Amniotic epithelial cell (primary cell): Measurements from ENCODE around the gene LARP4B.
A peak's percentile ranks its signal among the peaks of the same experiment; 100 is the strongest.
"Not testable (repeated sequence)": the region's sequence is repeated elsewhere in the genome, so short reads cannot be mapped to it uniquely, and the experiment has no call there.

Source experiments
- DNase-seq: peaks from one replicate; pipeline ENCODE4 v3.0.0-alpha.2; 2010; ENCODE audit warnings: low read depth

LARP4B gene

GRCh38 chr10:958106-958505 lies 26.6 kb upstream of the LARP4B start:
- DNase-seq = no peak

GRCh38 chr10:955820-956217 lies 24.3 kb upstream of the LARP4B start:
- DNase-seq = no peak

- DNase-seq = no peak
Observed at GRCh38 chr10:955127-955819, 23.8 kb upstream of the LARP4B start.

GRCh38 chr10:954396-954795 lies 22.9 kb upstream of the LARP4B start:
- DNase-seq = no peak

- DNase-seq = no peak
Observed at GRCh38 chr10:953836-954235, 22.3 kb upstream of the LARP4B start.

- no peak for DNase-seq
Observed at GRCh38 chr10:949446-949845, 17.9 kb upstream of the LARP4B start.

- DNase-seq = no peak
Observed at GRCh38 chr10:948347-948746, 16.8 kb upstream of the LARP4B start.

GRCh38 chr10:947881-948280 lies 16.4 kb upstream of the LARP4B start:
- DNase-seq = no peak

DNA sequence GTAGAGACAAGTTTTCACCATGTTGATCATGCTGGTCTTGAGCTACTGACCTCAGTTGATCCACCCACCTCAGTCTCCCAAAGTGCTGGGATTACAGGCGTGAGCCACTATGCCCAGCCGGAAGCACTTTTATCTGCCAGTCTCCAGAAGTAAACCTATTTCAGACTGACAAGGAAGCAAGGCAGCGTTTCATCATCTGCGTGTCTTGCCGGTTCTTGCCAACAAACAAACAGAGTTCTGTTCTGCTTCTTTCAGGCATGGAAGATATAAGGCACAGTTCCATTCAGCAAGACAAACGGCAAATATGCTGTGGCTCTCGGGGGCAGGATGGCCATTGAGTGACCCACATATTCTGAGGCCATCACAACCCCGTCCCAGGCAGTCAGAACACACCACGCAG lies 15.5 kb upstream of the LARP4B start:
- no peak for DNase-seq

GRCh38 chr10:945778-946177 lies 14.3 kb upstream of the LARP4B start:
- no peak for DNase-seq

GRCh38 chr10:944034-944831 lies 12.7 kb upstream of the LARP4B start:
- DNase-seq = no peak

DNA sequence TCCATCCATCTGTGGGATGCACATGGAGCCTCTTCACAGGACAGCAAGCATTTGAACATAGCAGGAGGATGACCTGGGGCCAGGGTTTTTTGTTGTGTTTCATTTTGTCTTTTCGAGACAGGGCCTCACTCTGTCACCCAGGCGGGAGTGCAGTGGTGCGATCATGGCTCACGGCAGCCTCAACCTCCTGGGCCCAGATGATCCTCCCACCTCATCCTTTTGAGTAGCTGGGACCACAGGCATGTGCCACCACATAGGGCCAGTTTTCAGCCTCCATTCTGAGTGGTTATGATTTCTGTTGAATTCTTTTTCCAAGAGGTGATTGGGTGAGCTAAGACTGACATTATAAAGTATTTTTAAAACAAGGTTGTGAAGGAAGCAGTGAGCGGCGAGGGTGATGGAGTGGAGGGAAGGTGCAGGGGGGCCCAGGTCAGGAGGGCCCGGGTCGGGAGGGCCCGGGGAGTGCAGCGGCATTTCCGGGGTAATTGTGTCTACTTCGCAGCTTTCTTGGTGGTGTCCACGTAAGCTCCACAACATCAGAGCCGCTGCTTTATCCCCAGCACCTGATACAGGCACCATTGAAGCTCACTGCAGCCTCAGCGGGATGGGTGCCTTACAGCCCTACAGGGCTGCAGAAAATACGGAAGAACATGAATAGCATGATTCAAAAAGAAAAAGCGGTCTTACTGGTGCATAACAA lies 12.0 kb upstream of the LARP4B start:
- DNase-seq = no peak

DNA sequence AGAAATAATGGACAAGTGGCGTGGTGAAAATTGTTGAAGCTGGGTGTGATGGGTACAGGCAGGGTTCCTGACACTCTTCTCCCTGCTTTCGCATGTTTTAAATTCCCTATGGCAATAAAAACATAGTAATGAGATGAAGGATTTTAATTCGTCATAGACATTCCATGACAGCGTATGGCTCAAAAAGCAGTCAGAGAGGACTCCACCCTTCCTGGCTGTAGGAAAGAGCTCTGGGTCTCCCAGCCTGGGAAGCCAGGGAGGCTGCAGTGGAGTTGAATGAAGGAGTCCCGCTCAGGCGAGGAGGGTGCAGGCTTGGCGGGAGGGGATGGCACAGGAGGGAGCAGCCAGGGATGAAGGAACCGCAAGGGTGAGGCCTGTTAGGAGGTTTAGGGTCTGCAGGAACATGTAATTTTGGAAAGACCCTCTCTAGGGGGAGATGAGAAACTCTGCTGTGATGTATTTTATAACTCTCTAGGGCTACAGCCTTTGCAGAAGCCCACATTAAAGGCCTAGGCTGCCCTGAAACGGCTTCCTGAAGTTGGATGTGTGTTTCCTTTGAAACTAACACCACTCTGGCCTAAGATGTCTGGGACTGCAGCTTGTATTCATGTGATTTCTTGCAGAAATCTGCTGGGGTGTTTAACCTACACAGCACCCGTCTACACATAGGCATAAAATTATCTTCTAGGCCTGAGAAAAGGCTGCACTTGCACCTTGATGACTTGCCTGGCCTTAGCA lies 7.6 kb upstream of the LARP4B start:
- DNase-seq = no peak

DNA sequence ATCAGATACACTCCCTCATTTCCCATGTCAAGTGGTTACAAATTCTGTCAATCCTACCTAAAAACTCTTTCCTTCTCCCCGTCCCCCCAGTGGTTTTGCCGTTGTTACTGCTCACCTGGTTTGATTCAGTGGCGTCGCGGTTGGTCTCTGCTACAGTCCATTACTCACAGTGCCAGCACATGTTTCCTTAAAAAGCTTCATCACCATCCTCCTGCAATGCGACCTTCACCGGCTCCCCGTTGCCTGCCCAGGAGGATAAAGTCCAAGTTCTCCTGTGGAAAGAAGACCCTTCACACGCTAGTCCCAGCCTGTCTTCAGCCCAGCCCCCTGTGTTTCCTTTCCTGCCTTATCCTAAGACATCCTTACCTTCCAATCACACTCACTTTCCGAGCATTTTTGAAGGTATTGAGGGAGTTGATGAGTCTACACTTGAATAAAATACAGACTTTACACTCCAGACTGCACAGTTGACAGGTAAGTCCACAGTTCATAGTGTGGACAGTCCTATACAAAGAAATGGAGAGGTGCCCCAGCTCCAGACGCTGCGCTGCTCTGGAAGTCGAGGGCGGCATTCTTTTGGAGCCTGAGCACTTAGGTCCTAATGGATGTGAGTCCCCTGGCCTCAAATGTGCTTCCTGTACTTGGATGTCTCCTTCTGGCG lies 3.4 kb upstream of the LARP4B start:
- DNase-seq = no peak

GRCh38 chr10:934165-934564 lies 2.7 kb upstream of the LARP4B start:
- not testable (repeated sequence) for DNase-seq

- DNase-seq = no peak
Observed at GRCh38 chr10:932589-932988, 1.1 kb upstream of the LARP4B start.

DNA sequence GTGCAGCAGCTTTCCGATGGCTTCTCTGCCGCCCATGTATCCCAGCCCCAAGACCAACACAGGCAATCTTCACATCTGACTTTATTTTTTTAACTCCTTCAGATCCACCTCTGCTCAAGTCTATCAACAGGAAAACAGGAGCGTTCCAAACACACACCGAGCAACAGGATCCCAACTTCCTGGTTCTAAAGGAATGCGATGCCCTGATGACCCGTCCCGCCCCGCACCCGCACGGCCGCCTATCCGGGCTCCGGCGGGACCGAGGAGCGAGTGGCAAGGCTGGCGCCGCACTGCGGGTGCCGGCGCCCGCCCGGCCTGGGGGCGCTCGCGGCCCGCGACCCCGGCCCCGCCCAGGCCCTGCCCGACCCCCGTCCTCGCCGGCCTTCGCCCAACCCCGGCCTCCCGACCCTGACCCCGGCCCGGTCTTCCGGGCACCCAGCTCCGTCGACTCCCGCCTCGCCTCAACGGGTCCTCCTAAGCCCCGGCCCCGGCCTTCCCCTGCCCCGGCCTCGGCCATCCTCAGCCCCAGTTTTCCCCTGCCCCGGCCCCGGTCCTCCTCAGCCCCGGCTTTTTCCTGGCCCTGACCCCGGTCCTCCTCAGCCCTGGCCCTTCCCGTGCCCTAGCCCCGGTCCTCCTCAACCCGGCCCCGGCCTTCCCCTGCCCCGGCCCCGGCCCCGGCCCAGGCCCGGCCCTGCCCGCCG lies 730 bp downstream of the LARP4B start:
- peak; percentile 54 for DNase-seq

GRCh38 chr10:929960-930624 lies 1.4 kb downstream of the LARP4B start:
- no peak for DNase-seq

- DNase-seq = no peak
Observed at GRCh38 chr10:927131-927530, 4.4 kb downstream of the LARP4B start.

GRCh38 chr10:926075-926698 lies 5.3 kb downstream of the LARP4B start:
- DNase-seq = no peak
